SK-N-MC (cell line): ENCODE results near the gene PLD1.

Experiments
- DNase-seq: peaks from one replicate; pipeline ENCODE4 v3.0.0-alpha.2; 2011; ENCODE audit warnings: low read depth, low spot score
- H3K27ac ChIP-seq: fragments of 200-600 bp; sonication (generic); 2 replicates; pipeline ENCODE4 v1.5.1; 2016; ENCODE audit warnings: mixed run types
- H3K36me3 ChIP-seq: fragments of 200-600 bp; sonication (generic); 2 replicates; pipeline ENCODE4 v1.6.1; 2017; ENCODE audit warnings: antibody characterized with exemption, low read length, mixed read lengths; ENCODE audit not compliant: insufficient read depth
- H3K4me3 ChIP-seq: fragments of 200-600 bp; sonication (generic); 2 replicates; pipeline ENCODE4 v1.5.1; 2016
- H3K9ac ChIP-seq: fragments of 200-600 bp; sonication (generic); 2 replicates; pipeline ENCODE4 v1.8.0; 2017; ENCODE audit warnings: mixed run types, mixed read lengths; ENCODE audit not compliant: insufficient read length
- H3K9me3 ChIP-seq: fragments of 200-600 bp; sonication (generic); 2 replicates; pipeline ENCODE4 v1.6.1; 2017; ENCODE audit warnings: low read depth, mild to moderate bottlenecking, antibody characterized with exemption, low read length, moderate library complexity, mixed read lengths
- EZH2 ChIP-seq: fragments of 200-600 bp; sonication (generic); IDR thresholded peaks from one replicate; pipeline ENCODE4 v1.6.1; 2017; ENCODE audit warnings: antibody characterized with exemption
- FOXP2 ChIP-seq: optimal IDR thresholded peaks from 2 replicates; pipeline ENCODE3; 2011; ENCODE audit warnings: mild to moderate bottlenecking, moderate library complexity; ENCODE audit not compliant: insufficient read depth; ENCODE audit errors: extremely low read length, control extremely low read depth
- POLR2AphosphoS5 ChIP-seq: IDR thresholded peaks from 2 replicates; pipeline ENCODE4 v1.6.1; 2012; ENCODE audit warnings: mild to moderate bottlenecking, low read depth, low read length, borderline replicate concordance

PLD1 gene

DNA sequence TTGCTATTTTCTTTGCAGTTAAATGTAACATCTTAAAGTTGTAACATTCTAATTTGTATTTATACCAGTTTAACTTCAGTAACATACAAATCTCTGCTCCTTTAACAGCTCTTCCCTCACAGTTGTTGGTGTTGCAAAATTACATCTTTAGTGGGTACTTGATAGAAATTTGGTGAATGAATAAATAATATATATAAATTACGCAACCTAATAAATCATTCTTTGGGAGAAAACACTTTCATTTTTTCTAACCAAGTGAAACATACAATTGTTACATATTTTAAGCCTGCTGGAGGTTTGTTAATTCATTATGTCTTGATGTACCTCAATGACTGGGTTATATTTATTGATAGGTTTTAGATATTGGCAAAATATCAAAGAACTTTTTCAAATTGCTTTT lies 118.8 kb downstream of the PLD1 start:
- no peaks in the 10 kb centered on the region for H3K9me3 ChIP-seq
- H3K9ac ChIP-seq: no peak overlapping the region
- no peaks in the 10 kb centered on the region for H3K36me3 ChIP-seq
- DNase-seq: no peak
- no peak overlapping the region for H3K4me3 ChIP-seq
- TF ChIP-seq FOXP2 (no peak), POLR2AphosphoS5 (no peak), EZH2 (no peak)
- no peak overlapping the region for H3K27ac ChIP-seq

- H3K27ac ChIP-seq: no peak overlapping the region
- no peak overlapping the region for H3K4me3 ChIP-seq
- no peaks in the 10 kb centered on the region for H3K9me3 ChIP-seq
- no peak for DNase-seq
- no peak for TF ChIP-seq POLR2AphosphoS5
- TF ChIP-seq FOXP2: no peak
- no peak for TF ChIP-seq EZH2
- H3K9ac ChIP-seq: no peak overlapping the region
- H3K36me3 ChIP-seq: no peaks in the 10 kb centered on the region
Observed at GRCh38 chr3:171690281-171690680, 120.0 kb downstream of the PLD1 start.

GRCh38 chr3:171688593-171688992 lies 121.7 kb downstream of the PLD1 start:
- Histone ChIP-seq H3K36me3 (no peaks in the 10 kb centered on the region), H3K27ac (no peak overlapping the region), H3K9me3 (no peaks in the 10 kb centered on the region), H3K4me3 (no peak overlapping the region), H3K9ac (no peak overlapping the region)
- no peak for DNase-seq
- TF ChIP-seq POLR2AphosphoS5 (no peak), EZH2 (no peak), FOXP2 (no peak)

GRCh38 chr3:171688002-171688401 lies 122.3 kb downstream of the PLD1 start:
- no peaks in the 10 kb centered on the region for H3K36me3 ChIP-seq
- no peak overlapping the region for H3K4me3 ChIP-seq
- H3K27ac ChIP-seq: no peak overlapping the region
- no peaks in the 10 kb centered on the region for H3K9me3 ChIP-seq
- no peak overlapping the region for H3K9ac ChIP-seq
- no peak for DNase-seq
- no peak for TF ChIP-seq POLR2AphosphoS5
- TF ChIP-seq EZH2: no peak
- TF ChIP-seq FOXP2: no peak

GRCh38 chr3:171687581-171687980 lies 122.7 kb downstream of the PLD1 start:
- H3K9ac ChIP-seq: no peak overlapping the region
- no peak for DNase-seq
- H3K36me3 ChIP-seq: no peaks in the 10 kb centered on the region
- H3K27ac ChIP-seq: no peak overlapping the region
- H3K4me3 ChIP-seq: no peak overlapping the region
- no peaks in the 10 kb centered on the region for H3K9me3 ChIP-seq
- no peak for TF ChIP-seq FOXP2
- TF ChIP-seq POLR2AphosphoS5: no peak
- TF ChIP-seq EZH2: no peak

GRCh38 chr3:171687064-171687463 lies 123.2 kb downstream of the PLD1 start:
- Histone ChIP-seq H3K27ac (no peak overlapping the region), H3K36me3 (no peaks in the 10 kb centered on the region), H3K9me3 (no peaks in the 10 kb centered on the region), H3K4me3 (no peak overlapping the region), H3K9ac (no peak overlapping the region)
- no peak for TF ChIP-seq EZH2
- TF ChIP-seq FOXP2: no peak
- no peak for TF ChIP-seq POLR2AphosphoS5
- no peak for DNase-seq

DNA sequence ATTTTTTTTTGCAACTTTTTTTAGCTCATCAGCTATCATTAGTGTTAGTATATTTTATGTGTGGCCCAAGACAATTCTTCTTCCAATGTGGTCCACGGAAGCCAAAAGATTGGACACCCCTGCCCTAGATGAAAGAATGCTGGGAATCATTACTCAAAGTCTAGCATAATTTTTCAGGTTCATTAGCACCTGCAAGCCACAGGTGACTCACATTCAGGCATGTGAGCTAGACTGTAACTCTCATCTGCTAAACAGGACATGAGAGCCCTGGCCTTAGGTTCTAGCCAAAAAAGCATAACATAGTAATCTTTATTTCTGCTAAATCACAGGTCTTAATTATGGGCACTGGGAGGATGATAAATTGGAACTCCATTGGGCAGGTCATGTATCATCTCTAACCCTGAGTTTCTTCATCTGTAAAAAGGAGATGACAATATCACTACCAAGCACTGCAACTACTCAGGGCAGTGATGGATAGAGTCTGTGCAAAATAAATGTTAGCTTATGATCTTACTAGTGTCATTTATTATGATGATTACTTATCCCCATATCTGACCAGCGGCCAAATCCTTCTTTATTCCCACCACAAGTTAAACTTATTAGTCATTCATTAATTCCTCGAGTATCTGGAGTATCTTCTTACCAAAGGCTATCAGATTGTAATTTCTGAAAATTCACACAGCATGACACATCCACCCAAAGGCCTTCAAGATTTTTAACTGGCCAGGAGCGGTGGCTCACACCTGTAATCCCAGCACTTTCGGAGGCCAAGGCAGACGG lies 125.0 kb downstream of the PLD1 start:
- Histone ChIP-seq H3K36me3 (no peaks in the 10 kb centered on the region), H3K27ac (no peak overlapping the region), H3K9me3 (no peaks in the 10 kb centered on the region), H3K4me3 (no peak overlapping the region), H3K9ac (no peak overlapping the region)
- TF ChIP-seq EZH2 (no peak), POLR2AphosphoS5 (no peak), FOXP2 (no peak)
- DNase-seq: no peak

DNA sequence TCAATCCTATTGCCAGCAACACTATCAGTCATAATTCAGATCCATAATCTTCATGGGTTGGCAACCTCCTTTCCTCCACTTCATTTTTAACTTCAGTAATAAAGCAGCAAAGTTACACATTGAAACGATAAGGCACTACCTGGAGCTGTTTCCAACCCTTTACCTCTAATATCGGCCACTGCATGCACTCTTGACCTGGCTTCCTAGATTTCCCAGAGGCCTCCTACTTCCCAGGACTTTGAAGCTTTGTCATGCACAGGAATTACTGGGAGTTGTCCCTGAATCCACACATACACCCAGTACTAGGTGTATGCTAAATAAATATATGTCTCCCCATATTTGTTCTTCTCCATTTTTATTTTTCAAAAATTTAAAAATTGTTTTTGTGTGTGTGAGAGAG lies 126.1 kb downstream of the PLD1 start:
- no peaks in the 10 kb centered on the region for H3K36me3 ChIP-seq
- no peak overlapping the region for H3K9ac ChIP-seq
- no peak overlapping the region for H3K27ac ChIP-seq
- no peak overlapping the region for H3K4me3 ChIP-seq
- TF ChIP-seq EZH2: no peak
- TF ChIP-seq FOXP2: no peak
- TF ChIP-seq POLR2AphosphoS5: no peak
- no peaks in the 10 kb centered on the region for H3K9me3 ChIP-seq
- no peak for DNase-seq

DNA sequence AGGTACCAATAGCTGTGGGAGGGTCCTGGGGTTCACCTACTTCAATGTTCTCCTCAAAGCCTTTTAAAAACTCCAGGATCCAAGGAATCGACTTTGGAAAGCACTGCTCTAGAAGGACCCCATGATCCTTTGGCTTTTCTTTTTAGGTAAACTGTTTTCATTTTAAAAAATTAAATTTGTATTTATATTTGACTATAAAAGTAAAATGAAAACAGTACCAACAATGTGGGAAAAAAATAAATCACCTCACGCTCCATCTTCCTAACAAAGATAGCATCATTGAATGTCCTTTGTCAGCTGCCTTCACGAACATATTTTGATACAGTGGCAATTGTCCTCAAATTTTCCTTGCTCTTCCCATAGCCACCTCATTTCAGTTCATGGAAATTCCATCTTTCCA lies 127.5 kb downstream of the PLD1 start:
- Histone ChIP-seq H3K9ac (no peak overlapping the region), H3K36me3 (no peaks in the 10 kb centered on the region), H3K27ac (no peak overlapping the region), H3K9me3 (no peaks in the 10 kb centered on the region), H3K4me3 (no peak overlapping the region)
- TF ChIP-seq EZH2 (no peak), FOXP2 (no peak), POLR2AphosphoS5 (no peak)
- no peak for DNase-seq
